GM19463 (cell line): ENCODE measurements around the gene LMTK3.
"Not testable (repeated sequence)": the region's sequence is repeated elsewhere in the genome, so short reads cannot be mapped to it uniquely, and the experiment has no call there.

Source experiments
- ATAC-seq: cut with Tn5 transposase; IDR thresholded peaks from one replicate; pipeline ENCODE4 v1.9.1; 2021; ENCODE audit warnings: mild to moderate bottlenecking, moderate library complexity; ENCODE audit not compliant: unreplicated experiment

The LMTK3 gene

DNA sequence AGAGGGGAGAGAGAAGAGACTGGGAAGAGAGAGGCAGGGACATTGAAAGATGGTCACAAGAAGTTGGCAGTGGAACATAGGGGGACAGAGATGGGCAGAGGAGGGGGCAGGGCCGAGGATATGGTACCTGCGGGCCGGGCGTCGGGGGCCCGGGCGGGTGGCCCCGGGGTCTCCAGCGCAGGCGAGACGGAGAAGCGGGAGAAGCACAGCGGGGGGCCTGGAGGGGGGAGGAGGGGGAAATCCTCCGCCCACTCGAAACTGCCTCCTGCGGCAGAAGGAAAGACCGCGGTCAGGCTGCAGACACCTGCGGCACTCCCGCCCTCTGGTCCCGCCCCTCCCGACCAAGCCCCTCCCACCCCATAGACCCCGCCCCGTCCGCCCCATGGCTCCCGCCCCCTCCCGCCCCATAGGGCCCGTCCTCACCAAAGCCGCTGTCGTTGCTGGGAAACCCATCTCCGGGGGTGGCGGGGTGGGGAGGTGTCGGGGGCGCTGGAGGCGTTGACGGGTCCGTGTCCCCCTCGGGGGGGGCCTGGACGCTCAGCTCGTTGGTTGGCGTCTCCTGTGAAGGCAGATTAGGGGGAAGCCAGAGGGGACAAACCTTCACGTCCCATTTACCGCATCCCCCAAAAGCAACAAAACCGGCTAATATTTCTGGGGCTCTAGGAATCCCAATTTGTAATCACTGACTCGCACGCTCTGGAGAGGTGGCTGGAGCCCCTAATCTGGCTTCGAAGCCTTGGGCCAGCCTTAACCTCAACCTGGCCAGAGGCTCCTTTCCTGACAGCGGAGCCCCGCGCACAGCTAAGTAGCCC, 20.4 kb downstream of the LMTK3 start:
- ATAC-seq, result no peak

DNA sequence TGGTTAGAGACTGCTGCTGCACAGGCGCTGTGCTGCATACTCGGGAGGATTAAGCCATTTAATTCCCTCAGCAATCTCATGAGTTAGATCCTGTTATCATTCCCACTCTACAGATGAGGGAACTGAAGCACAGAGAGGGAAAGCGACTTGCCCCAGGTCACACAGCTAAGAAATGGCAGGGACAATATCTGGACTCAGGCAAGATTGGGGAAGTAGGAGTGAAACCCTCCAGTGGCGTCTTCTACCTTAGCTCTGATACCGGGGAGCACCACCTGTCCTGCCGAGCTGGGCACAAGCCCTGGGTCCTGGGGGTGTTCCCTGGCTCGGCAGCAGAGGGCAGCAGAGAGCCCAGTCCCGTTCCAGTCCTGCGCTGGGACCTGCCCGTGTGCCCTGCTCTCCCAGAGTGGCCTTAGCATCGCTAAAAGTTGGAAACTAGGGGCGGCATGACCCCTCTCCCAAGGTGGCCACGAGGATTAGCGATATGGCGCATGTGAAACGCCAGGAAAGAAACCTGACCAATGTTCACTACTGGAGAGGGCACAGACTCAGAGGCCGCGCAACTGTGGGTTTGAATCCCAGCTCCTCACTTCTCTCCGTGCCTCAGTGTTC, 21.9 kb downstream of the LMTK3 start:
- ATAC-seq, result no peak

DNA sequence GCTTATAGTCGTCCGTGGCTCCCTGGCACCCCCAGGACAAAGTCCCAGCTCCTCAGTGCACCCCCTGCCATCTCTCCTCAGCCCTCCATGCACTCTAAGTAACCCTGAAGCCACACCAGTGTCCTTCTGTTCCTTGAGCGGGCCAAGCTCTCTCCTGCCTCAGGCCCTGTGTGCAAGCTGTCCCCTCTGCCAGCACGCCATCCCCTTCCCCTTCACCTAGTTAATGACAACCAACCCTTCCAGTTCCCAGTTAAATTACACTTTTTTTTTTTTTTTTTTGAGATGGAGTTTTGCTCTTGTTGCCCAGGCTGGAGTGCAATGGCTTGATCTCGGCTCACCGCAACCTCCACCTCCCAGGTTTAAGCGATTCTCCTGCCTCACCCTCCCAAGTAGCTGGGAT, 23.2 kb downstream of the LMTK3 start:
- ATAC-seq, result not testable (repeated sequence)

DNA sequence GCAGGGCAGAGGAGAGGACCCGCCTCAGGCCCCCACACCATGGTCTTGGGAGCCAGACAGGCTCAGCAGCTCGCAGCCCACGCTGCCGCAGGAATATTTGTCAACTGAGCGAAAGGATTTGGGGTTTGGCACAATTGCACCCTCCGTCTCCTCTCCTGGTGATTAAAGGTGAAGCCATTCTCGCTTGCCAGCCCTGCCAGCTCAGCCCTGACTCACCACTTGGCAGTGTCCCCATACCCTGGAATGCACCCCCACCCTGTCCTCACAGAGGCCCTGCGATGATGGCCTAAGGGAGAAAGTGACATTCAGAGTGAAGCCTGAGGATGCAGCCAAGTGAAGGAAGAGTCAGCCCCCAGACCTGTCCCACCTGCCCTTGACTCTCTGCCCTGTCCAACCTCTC, 23.7 kb downstream of the LMTK3 start:
- no peak for ATAC-seq

DNA sequence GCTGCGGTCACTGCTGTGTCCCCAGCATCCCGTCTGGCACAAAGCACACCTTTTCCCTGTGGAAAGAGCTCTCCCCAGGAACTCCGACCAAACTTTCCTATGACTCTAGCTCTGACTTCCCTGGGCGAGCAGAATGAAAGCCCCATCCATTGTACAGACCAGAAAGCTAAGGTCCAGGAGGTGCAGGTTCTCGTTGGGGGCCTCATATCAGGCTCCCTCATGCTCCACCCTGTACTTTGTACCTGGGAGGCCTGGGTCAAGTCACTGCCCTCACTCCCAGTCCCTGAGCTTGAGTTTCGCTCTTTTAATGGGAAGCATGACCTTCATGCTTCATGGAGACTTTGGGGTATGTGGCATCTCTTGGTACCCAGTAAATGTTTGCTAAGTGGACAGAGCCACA, 24.1 kb downstream of the LMTK3 start:
- ATAC-seq, result no peak

DNA sequence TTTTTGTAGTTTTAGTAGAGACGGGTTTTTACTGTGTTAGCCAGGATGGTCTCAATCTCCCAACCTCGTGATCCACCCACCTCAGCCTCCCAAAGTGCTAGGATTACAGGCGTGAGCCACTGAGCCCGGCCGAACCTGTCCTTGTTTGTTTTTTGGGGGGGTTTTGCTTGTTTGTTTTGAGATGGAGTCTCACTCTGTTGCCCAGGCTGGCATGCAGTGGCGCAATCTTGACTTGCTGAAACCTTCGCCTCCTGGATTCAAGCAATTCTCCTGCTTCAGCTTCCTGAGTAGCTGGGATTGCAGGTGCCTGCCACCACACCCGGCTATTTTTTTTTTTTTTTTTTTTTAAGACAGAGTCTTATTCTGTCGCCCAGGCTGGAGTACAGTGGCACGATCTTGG, 24.9 kb downstream of the LMTK3 start:
- ATAC-seq, result not testable (repeated sequence)

DNA sequence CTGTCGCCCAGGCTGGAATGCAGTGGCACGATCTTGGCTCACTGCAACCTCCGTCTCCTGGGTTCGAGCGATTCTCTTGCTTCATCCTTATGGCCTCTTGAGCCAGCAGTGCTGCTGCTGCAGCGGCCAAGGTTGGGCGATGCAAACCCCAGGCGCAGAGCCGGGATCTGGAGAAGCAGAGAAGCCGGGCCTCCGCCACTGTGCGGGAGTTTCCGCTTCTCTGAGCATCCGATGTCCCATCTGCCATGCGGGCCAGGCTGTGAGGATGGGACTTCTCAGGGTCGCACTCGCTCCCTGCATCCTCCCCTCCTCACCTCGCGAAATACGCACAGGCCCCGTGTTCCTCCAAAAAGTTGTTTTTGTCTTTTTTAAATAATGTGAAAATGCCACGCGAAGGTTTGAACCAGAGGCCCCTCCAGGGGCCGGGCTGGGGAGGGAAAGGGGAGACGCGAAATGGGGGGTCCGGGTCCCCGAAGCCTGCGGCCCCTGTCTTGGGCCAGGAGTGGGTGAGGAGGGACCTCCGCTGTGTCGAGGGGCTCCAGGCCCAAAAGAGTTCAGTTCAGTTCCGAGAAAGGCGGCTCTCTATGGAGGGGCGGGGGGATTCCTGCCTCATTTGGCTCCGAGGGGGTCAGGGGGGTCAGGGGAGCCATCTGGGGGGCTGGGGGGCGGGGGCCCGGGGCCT, 26.6 kb downstream of the LMTK3 start:
- no peak for ATAC-seq

DNA sequence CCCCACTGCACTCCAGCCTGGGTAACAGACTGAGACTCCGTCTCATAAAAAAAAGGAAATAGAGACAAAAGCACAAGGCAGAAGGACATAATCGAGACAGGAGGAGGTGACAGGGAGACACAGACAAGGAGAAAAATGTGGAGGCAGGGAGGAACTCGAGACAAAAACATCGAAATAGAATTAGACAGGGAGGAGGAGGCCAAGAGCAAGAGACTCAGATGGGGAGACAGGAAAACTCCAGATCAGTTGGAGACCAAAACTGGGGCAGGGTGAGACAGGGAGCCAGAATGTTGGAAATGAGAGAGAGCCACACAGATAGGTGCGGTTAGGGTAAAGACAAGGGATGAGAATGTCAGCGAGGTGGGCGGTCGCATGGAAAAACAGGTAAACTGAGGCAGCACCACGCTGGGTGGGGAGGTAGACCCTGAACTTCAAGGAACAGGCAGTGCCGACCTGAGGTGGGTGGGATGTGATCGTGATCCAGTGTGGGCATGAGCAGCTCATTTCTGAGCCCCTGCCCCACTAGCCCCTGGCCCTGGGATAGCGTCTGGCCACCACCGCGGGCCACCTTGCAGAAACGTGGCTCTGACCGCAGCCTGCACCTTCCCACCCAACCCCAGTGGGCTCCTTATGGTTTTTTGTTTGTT, 27.3 kb downstream of the LMTK3 start:
- no peak for ATAC-seq

DNA sequence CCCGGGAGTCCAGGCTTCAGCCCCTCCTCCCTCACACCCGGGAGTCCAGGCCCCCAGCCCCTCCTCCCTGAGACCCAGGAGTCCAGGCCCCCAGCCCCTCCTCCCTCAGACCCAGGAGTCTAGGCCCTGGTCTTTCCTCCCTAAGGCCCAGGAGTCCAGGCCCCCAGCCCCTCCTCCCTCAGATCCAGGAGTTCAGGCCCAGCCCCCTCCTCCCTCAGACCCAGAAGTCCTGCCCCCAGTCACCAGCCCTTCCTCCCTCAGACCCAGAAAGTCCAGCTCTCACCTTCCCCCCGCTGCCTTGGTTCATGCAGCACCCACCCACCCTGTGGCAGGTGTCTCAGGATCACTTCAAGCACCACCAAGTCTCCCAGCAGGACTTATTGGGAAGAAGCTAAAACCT, 28.3 kb downstream of the LMTK3 start:
- no peak for ATAC-seq

DNA sequence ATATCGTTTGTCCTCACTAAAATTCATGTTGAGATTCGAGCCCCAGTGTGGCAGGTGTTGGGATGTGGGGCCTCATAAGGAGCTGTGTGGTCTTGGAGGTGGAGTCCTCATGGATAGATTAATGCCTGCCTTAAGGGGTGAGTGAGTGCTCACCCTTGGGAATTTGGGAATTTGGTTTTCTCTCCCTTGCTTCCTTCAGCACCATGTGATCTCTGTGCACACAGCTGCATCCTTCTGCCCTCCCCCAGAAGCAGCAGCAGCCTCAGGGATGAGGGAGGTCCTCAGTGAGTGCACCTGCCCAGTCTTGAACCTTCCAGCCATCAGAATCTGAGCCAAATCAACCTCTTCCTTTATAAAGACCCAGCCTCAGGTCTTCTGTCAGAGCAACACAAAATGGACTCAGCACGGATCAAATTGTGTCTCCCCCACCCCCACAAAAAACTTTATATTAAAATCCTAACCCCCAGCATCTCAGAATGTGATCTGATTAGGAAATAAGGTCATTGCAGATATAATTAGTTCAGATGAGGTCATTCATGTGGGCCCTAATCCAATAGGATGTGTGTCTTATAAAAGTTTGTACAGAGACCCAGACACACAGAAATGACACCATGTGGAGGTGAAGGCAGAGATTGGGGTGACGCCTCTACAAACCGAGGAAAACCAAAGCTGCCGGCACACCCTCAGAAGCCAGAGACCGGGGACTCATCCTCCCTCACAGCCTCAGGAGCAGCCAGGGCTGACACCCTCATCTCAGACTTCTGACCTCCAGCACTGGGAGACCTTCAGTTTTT, 29.6 kb downstream of the LMTK3 start:
- no peak for ATAC-seq

DNA sequence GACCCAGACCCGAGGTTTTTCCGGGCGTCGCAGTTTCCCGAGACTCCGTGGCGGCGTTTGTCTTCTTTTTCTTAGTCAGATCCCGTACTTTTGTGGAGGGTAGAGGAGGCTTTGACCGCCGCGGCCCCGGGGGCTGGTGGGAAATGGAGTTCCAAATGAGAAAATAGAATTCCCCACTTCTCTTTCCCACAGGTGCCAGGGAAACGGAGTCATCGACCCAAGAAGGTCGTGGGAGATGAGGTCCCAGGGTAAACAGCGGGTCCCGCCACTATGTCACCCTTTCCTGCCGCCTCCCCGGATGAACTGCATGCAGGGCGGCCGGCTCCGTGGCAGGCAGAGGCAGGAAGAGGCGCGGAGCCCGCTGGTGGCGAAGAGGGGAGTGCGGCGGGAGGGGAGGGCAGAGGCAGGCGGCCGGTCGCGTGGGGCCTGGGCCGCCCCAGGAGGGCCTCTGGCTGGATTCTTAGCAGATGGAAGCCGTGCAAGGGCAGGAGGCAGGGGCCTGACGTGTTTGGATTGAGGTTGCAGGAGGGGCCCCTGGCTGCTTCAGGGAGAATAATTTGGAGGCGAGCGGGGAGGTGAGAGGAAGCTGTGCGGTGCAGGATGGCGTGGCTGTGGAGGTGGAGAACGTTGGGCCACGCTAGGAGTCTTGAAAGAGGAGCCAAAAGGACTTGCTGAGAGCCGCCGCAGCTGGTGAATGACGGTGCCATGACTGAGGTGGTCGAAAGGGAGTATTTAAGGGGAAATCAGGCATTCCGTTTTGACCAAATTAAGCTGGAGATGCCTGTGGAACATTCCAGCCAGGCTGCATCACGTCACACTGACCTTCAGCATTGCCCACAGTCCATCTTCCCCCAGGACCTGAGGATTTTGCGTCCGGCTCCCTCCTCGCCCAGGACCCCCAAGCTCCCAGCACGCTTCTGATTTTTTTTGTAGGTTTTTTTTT, 30.8 kb downstream of the LMTK3 start:
- no peak for ATAC-seq

DNA sequence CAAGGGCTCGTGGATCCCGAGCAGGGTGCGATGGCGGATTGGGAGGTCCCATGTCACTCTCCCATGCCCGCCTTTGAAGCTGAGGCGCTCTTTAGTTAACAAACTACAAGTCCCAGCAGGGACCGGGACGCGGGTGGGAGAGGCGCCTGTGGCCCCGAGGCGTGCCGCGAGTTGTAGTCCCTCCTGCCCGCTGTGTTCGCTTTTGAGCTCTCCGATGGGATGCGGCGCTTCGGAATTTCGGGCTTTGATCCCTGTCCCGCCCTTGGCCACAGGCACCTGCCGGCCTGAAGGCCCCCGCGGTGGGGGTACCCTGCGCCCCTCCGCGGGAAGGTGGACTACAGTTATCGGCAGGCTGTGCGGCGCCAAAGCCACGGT, 31.5 kb downstream of the LMTK3 start:
- no peak for ATAC-seq

DNA sequence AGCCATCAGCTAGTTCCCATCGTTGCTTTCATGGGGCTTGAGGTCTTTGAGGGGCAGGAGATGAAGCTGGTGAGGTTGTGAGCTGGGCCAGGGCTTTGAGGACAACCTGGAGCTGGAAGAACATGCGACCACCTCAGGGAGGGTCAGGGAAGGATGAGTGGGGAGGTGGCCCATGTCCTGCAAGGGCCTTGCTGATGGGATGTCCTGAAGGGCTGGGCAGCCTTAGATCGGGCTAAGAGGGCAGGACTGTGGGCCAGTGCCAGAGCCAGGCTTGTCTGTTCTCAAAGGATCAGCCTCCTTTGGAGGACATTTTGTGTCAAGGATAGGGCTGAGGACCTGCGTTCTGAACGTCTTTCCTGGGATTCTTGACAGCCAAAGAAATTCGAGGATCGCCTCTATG, 31.9 kb downstream of the LMTK3 start:
- no peak for ATAC-seq

DNA sequence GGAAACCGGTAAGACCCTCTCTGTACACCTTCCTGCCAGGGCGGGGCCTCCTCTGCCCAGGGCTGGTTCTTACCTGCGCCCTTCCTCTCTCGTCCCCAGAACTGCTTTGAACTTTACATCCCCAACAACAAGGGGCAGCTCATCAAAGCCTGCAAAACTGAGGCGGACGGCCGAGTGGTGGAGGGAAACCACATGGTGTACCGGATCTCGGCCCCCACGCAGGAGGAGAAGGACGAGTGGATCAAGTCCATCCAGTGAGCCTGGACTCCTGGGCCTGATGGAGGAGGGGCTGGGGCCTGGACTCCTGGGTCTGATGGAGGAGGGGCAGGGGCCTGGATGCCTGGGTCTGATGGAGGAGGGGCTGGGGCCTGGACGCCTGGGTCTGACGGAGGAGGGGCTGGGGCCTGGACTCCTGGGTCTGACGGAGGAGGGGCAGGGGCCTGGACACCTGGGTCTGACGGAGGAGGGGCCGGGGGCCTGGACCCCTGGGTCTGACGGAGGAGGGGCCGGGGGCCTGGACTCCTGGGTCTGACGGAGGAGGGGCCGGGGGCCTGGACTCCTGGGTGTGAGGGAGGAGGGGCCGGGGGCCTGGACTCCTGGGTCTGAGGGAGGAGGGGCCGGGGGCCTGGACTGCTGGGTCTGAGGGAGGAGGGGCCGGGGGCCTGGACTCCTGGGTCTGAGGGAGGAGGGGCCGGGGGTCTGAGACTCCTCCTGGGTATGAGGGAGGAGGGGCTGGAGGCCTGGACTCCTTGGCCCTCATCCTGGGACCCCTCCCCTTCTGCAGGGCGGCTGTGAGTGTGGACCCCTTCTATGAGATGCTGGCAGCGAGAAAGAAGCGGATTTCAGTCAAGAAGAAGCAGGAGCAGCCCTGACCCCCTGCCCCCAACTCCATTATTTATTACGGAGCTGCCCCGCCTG, 33.0 kb downstream of the LMTK3 start:
- ATAC-seq, result no peak

DNA sequence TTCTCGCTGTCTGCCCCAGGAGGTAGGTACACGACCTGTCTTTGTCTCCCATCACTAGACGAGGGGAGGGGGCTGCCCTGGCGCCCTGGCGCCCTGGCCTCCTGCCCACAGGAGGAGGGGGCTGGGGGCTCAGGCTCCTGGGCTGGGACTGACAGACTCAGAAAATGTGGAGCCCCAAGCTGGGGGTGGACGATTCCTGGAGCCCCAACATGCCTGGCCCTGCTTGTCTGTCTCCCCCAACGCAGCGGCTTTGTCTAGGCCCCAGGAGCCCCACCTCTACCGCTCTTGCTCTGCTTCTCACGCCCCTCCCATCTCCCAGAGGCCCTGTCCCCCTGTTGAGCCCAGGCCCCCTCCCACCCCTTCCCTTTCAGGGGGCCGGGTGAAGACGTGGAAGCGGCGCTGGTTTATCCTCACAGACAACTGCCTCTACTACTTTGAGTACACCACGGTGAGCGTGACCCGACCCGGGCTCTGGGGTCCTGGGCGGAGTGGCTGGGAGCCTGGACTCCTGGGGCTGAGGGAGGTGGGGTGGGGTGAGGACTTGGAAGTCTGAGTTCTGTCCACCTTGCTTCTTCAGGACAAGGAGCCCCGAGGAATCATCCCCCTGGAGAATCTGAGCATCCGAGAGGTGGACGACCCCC, 33.8 kb downstream of the LMTK3 start:
- no peak for ATAC-seq

DNA sequence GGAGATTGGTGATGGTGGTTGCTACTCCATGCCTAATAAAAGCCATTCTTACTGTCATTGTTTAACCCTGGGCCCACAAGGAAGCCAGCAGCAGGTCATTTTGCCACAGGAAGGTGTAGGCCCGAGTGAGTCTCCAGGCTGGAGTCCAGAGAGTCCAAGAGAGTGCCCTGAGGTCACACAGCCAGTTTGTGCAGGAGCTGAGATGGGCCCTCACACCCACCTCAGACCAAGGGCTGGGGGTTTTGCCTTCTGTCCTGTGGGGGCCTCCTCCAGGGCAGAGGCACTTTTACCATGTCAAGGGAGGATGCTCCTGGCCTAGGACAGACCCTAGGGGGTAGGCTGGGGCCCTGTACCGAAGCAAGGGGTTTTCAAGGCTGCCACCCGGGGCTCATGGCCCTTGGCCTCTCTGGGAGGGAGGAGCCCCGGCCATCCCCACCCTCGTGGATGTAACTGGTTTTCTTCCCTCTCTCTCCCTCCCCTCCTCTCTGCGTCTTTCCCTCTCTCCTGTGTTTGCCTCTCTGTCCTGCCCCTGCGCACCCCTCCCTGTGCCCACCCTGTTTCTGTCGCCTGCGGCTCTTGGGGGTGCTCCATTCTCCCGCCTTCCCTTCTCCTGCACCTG, 34.5 kb downstream of the LMTK3 start:
- ATAC-seq, result no peak

DNA sequence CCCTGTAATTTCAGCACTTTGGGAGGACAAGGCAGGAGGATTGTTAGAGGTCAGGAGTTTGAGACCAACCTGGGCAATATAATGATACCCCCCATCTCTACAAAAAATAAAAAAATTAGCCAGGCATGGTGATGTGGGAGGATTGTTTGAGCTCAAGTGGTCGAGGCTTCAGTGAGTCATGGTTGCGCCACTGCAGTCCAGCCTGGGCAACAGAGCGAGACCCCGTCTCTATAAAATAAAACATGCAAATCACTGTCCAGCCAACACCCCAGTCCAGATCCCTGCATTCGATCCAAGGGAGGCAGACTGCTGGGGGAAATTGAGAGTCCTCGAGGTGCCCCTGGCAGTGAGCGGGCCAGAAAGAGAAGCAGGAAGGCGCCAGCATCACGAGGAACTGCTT, 35.5 kb downstream of the LMTK3 start:
- ATAC-seq, result no peak
